ENCODE results near the gene ADGRD2. TPM values are rescaled to one million over a fixed set of nuclear protein-coding genes. Genes with fewer than 3 reads are reported as not detected.

The ADGRD2 gene
- total RNA-seq, 1 donor from 2014 or later, result not detected

- H3K4me1 Mint-ChIP-seq (ENCODE audit: low read depth), result peaks cover 4% of the 10 kb centered on the region
- DNase-seq (ENCODE audit: low spot score), result no peak
- no peak for TF ChIP-seq CTCF (IDR thresholded peaks at IDR 0.05)
- H3K27ac Mint-ChIP-seq (ENCODE audit: unreplicated experiment), result no peak overlapping the region
- peaks cover 5% of the 10 kb centered on the region for H3K36me3 Mint-ChIP-seq (ENCODE audit: low read depth)
- H3K9me3 Mint-ChIP-seq (ENCODE audit: low read depth), result no peaks in the 10 kb centered on the region
- H3K27me3 Mint-ChIP-seq (ENCODE audit: low read depth), result peaks cover 16% of the 10 kb centered on the region
- H3K4me3 Mint-ChIP-seq (ENCODE audit: unreplicated experiment), result no peak overlapping the region
These were observed 67.3 kb downstream of the ADGRD2 start for GRCh38 chr9:124517600-124517999.

- peaks cover 16% of the 10 kb centered on the region for H3K27me3 Mint-ChIP-seq (ENCODE audit: low read depth)
- H3K36me3 Mint-ChIP-seq (ENCODE audit: low read depth), result peaks cover 5% of the 10 kb centered on the region
- H3K27ac Mint-ChIP-seq (ENCODE audit: unreplicated experiment), result no peak overlapping the region
- no peak for TF ChIP-seq CTCF (IDR thresholded peaks at IDR 0.05)
- peaks cover 4% of the 10 kb centered on the region for H3K4me1 Mint-ChIP-seq (ENCODE audit: low read depth)
- H3K4me3 Mint-ChIP-seq (ENCODE audit: unreplicated experiment), result no peak overlapping the region
- no peak for DNase-seq (ENCODE audit: low spot score)
- H3K9me3 Mint-ChIP-seq (ENCODE audit: low read depth), result no peaks in the 10 kb centered on the region
These were observed 67.9 kb downstream of the ADGRD2 start for GRCh38 chr9:124518116-124518515.

- DNase-seq (ENCODE audit: low spot score), result no peak
- Mint-ChIP-seq H3K27ac (ENCODE audit: unreplicated experiment) (no peak overlapping the region), H3K4me1 (ENCODE audit: low read depth) (no peaks in the 10 kb centered on the region), H3K36me3 (ENCODE audit: low read depth) (peaks cover 5% of the 10 kb centered on the region), H3K9me3 (ENCODE audit: low read depth) (no peaks in the 10 kb centered on the region), H3K27me3 (ENCODE audit: low read depth) (peaks cover 16% of the 10 kb centered on the region), H3K4me3 (ENCODE audit: unreplicated experiment) (no peak overlapping the region)
- TF ChIP-seq CTCF (IDR thresholded peaks at IDR 0.05), result no peak
These were observed 70.0 kb downstream of the ADGRD2 start for GRCh38 chr9:124520206-124520596.

- H3K9me3 Mint-ChIP-seq (ENCODE audit: low read depth), result no peaks in the 10 kb centered on the region
- peaks cover 16% of the 10 kb centered on the region for H3K27me3 Mint-ChIP-seq (ENCODE audit: low read depth)
- no peak overlapping the region for H3K27ac Mint-ChIP-seq (ENCODE audit: unreplicated experiment)
- DNase-seq (ENCODE audit: low spot score), result no peak
- TF ChIP-seq CTCF (IDR thresholded peaks at IDR 0.05), result no peak
- no peak overlapping the region for H3K4me3 Mint-ChIP-seq (ENCODE audit: unreplicated experiment)
- no peaks in the 10 kb centered on the region for H3K4me1 Mint-ChIP-seq (ENCODE audit: low read depth)
- H3K36me3 Mint-ChIP-seq (ENCODE audit: low read depth), result peaks cover 5% of the 10 kb centered on the region
These were observed 70.9 kb downstream of the ADGRD2 start for GRCh38 chr9:124521142-124521541.

GRCh38 chr9:124522121-124523098 is 72.2 kb downstream of the ADGRD2 start:
- Mint-ChIP-seq H3K36me3 (ENCODE audit: low read depth) (peaks cover 4% of the 10 kb centered on the region), H3K9me3 (ENCODE audit: low read depth) (no peaks in the 10 kb centered on the region), H3K4me3 (ENCODE audit: unreplicated experiment) (no peak overlapping the region), H3K4me1 (ENCODE audit: low read depth) (no peaks in the 10 kb centered on the region), H3K27ac (ENCODE audit: unreplicated experiment) (no peak overlapping the region), H3K27me3 (ENCODE audit: low read depth) (peaks cover 10% of the 10 kb centered on the region)
- TF ChIP-seq CTCF (IDR thresholded peaks at IDR 0.05), result no peak
- no peak for DNase-seq (ENCODE audit: low spot score)
